Measurements from ENCODE around the gene GPSM3.
"Not testable (repeated sequence)": the region's sequence is repeated elsewhere in the genome, so short reads cannot be mapped to it uniquely, and the experiment has no call there.

The GPSM3 gene, protein sequence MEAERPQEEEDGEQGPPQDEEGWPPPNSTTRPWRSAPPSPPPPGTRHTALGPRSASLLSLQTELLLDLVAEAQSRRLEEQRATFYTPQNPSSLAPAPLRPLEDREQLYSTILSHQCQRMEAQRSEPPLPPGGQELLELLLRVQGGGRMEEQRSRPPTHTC

DNA sequence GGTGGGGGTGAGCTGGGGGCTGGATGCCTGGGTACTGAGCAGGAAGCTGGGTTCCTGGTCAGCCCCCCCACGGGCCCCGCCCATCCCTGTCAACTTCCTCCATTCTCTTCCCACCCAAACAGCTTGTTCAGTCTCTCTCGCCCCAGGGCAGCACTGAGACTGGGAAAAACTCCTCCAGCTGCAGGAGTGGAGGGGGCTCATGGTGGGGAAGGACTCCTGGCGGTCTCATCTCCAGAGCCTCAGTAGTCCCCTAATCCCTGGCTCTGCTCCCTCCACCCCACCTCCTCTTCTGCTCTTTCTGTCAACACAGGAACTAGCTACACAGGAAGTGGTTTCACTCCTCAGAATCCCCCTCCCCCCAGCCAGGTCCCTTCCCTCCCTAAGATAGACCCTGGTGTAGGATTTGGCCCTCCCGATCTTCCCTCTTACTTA, at the start of gene GPSM3:
TSS of gene GPSM3 (minus strand) at position 36 of the 432 bp plus-strand sequence. CDS start 130 bp downstream, outside the sequence.
- DNase-seq (ENCODE audit: insufficient read length, low spot score): no peak
- FAIRE-seq: peak; percentile 97

DNA sequence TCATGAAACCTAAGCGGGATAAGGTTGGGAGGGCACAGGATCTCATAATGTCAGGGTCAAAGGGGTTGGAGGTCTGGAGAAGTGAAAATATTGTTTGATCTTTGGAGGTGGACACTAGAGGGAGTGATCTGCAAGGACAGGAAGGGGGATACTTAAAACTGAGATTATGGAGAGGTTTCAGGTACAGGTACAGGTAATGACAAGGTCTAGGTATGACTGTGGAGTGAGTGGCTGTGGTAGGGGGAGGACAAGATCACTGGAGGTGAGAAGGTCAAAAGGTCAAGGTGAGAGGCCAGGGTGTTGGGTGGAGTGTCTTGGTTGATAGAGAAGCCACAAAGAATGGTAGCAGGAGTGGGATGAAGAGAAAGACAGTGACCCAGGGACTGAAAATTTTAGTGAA, 48.2 kb upstream of the GPSM3 start:
- no peak for DNase-seq (ENCODE audit: insufficient read length, low spot score)
- FAIRE-seq: no peak

DNA sequence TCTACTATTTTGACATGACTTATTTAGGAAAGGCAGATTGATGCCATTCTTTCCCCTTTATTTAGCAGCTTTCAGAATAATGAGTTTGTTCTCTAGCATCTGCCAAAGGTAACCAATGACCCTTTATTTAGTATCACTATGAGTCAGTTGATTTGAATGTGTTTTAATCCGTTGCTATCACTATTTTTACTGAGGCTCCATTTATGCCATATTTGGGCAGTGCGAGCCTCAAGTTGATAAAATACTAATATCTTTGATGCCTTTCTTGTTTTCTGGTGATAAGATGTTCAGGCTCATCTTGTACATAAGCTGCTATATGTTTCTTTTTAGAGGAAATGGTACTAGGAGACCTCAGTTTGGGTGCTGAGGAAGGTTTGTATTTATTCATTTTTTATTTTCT, 47.0 kb upstream of the GPSM3 start:
- DNase-seq (ENCODE audit: insufficient read length, low spot score) (no peak), FAIRE-seq (no peak)

DNA sequence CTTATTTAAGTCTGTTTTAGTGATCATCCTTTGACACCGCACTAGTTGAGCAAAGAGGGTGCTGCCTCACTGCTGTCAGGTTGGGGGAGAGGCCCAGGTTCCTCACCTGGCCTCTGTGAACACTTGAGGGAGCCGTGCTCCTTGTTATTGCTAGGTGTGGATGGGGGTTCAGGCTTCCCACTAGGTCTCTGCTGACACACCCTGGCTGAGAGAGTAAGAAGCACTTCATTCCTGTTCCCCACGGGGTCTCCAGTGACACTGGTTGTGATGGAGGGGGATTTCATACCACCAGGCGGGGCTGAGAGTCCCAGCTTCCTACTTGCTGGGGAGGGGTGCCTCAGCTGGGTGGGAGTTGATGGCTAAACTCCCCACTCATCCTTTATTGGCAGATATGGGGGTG, 42.5 kb upstream of the GPSM3 start:
- FAIRE-seq (no peak), DNase-seq (ENCODE audit: insufficient read length, low spot score) (no peak)

DNA sequence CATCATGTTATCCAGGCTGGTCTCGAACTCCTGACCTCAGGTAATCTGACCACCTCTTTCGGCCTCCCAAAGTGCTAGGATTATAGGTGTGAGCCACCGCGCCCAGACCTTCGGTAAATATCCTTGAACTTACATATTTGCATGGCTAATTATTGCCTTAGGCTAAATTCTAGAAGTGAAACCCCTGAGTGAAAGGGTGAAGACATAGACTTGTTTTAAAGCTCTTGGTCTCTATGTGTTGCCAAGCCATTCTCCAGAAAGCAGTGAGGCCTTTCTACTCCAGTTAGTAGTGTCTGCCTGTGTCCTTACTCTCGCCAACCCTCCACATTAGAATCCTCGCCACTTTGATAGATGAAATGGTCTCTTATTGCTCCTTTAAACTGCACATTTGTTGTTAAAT, 34.0 kb upstream of the GPSM3 start:
- no peak for DNase-seq (ENCODE audit: insufficient read length, low spot score)
- FAIRE-seq: no peak

DNA sequence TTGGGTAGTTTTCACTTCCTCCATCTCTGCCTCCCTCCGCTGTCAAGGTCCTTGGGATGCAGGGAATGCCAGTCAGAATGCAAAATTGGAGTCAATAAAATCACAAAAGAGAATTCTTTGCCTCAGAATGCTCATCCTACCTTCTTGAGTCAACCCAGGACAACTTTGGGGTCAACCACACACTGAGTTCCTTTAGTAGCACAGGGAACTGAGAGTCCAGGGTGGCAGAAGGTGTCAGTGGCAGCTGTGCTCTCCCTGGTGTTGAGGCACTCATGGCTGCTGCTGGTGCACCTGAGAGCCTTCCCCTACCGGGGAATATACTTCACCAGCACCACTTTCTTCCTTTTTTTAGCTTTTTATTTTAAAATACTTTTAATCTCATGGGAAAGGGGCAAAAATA, 32.3 kb upstream of the GPSM3 start:
- FAIRE-seq: peak; percentile 49
- DNase-seq (ENCODE audit: insufficient read length, low spot score): peak; percentile 25

DNA sequence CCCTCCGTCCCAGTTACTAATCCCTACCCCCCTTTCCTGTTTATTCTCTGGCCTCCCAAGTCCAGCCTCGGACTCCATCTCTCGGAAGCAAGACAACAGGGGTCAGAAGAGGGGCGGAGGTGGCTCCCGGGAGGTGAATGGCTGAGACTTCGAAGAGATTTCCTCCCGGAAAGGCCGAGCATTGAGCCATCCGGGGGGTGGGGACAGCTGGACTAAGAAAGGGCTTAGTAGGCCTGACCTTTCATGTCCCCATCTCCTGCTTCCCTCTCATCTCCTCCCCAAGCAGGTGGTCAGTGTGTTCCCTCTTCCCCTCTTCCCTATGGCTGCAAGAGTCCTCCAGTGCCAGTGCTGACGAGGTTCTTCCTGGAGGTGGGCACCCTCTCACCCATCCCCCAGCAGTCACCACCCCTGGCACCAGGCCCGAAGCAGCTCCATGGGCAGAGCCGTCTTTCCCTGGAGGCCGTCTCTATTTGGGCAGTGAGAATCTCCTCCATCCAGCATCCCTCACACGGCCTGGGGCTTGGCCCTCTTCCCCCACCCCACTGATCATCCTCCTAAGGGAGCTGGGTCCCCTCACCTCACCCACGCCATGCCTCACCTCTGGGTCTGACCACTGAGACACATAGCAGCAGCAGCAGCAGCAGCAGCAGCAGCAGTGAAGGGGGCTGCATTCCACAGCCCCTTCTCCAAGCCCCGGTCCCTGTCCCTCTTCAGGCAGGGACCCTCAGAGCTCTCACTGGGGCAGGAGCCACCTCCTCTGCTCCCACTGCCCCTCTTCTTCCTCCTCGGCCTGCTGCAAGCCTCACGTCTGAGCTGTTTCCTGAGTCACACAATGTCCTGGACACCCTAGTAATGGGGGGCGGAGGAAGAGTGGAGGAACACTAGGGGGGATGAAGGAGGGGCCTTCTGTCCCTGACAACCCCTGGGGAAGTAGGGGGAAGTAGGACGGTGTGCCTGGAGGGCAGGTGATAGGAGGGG, 31.1 kb upstream of the GPSM3 start, which contains the start of gene NOTCH4:
TSS of gene NOTCH4 (minus strand) at position 810 of the 978 bp plus-strand sequence. CDS start at position 671, 139 bp downstream.
- FAIRE-seq (no peak), DNase-seq (ENCODE audit: insufficient read length, low spot score) (no peak)

DNA sequence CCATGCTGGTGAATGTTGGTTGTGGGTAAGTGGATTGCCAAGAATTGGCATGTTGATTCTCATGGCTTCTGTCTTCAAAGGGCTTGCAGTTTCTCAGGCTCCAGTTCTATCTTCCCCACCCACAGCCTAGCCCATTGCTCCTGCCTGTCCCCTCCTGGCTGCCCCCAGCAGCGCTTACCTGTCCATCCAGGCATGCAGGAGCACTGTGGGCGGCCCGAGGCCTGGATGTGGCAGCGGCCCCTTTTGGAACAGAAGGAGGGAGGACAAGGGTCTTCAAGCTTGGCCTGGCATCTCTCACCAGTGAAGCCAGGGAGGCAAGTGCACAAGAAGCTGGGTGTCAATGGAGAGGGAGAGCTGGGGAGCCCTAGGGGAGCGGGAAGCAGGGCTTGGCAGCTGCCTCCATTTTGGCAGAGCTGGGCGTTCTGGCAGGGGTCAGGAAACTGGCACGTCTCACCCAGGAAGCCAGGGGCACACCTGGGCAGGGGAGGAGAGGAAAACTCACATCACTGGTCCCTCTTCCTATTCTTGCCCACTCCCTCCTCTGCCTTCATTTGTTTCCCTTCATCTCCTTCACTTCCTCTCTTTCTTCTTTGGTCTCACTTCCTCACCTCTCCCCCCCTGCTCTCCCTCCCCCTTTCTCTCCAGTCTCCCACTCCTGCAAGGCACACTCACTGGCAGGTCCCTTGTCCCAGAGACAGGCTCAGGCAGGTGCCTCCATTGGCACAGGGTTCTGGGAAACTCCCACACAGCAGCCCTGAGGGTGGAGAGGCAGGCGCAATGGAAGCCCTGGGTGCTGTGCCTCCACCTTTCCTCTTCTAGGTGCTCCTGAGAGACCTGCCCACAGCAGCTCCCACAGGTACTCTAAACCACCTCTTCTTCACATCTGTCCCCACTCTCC, 30.1 kb upstream of the GPSM3 start:
- DNase-seq (ENCODE audit: insufficient read length, low spot score) (no peak), FAIRE-seq (no peak)

DNA sequence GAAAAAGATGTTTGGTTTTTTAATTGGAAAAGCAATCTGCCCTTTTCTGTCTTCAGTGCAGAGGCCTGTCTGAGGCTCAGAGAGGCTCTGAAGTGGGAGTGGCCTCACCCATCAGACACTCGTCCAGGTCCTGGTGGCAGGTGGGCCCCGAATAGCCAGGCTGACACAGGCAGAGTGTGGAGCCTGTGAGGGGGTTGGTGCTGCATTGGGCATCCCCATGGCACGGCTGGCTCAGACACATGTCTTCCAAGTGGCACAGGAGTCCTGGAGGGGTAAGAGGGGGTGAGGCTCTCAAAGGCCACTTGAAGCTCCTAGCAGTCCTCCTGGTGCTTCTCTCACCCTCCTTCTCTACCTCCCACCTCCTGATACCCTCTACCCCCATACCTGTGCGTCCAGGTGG, 27.6 kb upstream of the GPSM3 start:
- DNase-seq (ENCODE audit: insufficient read length, low spot score) (no peak), FAIRE-seq (no peak)

DNA sequence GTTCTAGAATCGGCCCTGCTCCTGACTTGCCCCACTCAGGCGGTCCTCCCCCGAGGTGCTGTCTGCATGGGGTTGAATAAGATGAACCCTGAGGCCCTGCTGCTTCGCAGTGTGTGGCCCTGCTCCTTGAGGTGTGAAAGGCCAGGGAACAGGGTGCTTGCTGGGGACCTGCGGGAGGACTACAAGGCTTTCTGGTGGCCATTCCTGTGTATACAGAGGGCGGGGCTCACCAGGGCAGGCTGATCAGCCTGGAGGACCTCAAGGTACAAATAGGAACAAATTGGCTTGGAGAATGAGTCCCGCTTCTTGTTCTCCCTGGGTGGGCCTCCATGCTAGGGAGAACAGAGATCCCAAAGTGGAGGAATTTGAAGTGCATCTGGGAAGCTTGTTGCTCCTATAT, 25.7 kb upstream of the GPSM3 start:
- DNase-seq (ENCODE audit: insufficient read length, low spot score) (no peak), FAIRE-seq (no peak)

DNA sequence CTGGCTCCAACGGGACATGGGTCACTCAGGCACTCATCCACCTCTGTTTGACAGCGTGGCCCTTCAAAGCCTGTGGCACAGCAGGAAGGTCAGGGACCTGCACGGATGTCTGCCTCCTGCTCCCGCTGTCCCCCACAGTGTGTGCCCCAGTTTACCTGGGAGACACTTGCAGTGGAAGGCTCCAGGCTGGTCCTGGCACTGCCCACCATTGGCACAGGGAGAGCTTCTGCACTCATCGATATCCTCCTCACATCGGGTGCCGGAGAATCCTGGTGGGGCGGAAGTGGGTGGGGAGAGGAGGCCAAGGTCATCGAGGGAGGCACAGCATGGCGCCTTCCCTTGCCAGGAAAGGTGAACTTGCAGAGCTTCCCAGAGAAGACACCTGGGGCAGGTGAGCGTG, 24.6 kb upstream of the GPSM3 start:
- FAIRE-seq (no peak), DNase-seq (ENCODE audit: insufficient read length, low spot score) (no peak)

DNA sequence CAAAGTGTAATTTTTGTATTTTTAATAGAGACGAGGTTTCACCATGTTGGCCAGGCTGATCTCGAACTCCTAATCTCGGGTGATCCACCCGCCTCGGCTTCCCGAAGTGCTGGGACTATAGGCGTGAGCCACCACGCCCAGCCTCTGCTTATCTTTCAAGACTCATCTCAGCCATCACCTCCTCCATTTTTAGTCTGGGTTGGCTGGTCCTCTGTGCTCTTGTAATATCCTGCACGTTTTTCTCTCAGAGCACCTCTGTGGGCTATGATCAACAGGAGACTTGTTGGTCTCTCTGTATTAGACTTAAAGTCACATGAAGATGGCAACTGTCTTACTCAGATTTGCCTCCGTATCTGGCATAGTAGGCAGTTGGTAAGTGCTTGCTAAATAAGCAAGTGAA, 23.8 kb upstream of the GPSM3 start:
- DNase-seq (ENCODE audit: insufficient read length, low spot score) (no peak), FAIRE-seq (no peak)

DNA sequence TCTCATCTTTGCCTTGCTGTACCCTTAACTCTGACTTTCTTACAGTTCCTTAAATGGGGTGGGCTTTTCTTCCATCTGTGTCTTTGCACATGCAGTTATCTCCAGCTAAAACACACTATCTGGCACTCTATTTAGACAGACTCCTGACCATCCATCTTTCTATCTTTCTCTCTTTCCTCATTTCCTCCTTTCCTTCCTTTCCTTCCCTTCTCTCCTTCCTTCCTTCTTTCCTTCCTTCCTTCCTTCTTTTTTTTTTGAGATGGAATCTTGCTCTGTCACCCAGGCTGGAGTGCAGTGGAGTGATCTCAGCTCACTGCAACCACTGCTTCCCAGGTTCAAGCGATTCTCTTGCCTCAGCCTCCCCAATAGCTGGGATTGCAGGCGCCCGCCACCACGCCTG, 23.2 kb upstream of the GPSM3 start:
- no peak for FAIRE-seq
- no peak for DNase-seq (ENCODE audit: insufficient read length, low spot score)

DNA sequence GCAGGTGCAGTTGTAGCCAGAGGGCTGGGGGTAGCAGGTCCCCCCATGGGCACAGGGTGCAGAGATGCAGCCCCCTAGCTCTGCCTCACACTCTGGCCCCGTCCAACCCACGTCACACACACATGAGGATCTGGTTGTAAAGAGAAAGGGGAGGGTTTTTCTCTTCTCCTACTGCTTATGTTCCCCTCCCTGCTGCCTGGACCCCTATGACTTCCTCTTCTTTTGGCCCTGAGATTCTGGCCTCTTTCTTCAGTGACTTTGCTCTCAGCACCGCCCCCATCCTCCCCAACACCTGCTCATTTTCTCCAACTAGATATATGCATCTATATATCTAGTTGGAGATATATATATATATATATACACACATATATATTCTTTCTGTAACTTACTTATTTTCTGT, 21.7 kb upstream of the GPSM3 start:
- no peak for FAIRE-seq
- DNase-seq (ENCODE audit: insufficient read length, low spot score): no peak

DNA sequence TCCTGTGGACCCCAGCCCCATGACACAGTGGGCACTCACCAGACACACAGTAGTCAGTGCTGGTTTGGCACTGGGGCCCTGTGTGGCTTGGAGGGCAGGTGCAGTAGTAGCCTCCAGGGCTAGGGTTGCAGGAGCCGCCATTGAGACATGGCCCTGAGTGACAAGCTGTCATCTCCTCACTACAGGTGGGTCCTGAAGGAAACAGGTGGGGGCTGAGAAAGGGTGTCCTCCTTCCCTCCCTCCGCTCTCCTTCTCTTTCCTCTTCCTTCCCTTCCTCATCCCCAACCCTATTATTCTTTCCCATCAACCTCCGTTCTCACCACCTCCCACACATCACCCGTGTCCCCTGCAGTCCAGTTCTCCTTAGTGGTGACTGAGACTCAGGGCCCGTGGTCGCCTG, 21.2 kb upstream of the GPSM3 start:
- FAIRE-seq (no peak), DNase-seq (ENCODE audit: insufficient read length, low spot score) (no peak)

DNA sequence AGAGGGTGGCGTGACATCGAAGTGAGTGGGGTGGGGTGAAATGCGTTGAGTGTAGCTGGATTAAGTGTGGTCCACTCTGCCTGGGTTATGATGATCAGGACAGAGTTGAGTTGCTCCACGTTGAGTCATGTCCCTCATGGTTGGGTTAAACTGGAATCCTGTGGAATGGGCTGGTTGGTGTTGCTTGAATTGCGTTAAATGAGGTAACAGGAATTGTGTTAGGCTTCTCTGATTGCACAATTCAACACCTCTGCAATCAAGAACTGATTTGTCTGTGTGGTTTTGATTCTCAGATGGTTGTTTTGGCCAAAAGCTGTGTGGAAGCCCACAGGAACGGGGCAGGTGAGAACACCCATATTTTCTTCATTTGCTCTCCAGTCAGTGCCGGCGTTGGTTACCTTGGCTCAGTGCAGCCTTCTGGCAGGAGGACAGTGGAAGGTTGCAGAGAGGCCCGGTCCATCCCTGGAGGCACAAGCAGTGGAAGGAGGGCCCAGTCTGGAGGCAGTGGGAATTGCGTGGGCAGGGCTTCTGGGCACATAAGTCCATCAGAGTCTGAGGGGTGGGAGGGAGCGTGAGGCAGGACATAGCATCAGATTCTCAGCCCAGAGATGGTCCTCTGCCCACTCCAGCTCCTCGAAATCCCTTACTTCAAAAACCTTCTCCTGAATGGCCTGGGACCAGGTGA, 19.8 kb upstream of the GPSM3 start:
- FAIRE-seq (no peak), DNase-seq (ENCODE audit: insufficient read length, low spot score) (no peak)

DNA sequence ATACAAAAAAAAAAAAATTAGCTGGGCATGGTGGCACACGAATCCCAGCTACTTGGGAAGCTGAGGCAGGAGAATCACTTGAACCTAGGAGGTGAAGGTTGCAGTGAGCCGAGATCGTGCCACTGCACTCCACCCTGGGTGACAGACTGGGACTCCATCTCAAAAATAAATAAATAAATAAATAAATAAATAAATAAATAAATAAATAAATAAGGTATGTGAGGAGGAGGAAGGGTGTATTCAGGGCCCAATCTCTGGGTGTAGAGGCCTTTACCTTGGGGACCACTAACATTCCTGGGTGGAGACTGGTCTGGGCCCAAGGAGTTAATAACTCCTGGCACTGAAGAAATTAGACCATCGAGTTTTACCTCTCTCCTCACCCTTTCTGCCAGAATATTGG, 19.0 kb upstream of the GPSM3 start:
- FAIRE-seq; DNase-seq (ENCODE audit: insufficient read length, low spot score): not testable (repeated sequence)

DNA sequence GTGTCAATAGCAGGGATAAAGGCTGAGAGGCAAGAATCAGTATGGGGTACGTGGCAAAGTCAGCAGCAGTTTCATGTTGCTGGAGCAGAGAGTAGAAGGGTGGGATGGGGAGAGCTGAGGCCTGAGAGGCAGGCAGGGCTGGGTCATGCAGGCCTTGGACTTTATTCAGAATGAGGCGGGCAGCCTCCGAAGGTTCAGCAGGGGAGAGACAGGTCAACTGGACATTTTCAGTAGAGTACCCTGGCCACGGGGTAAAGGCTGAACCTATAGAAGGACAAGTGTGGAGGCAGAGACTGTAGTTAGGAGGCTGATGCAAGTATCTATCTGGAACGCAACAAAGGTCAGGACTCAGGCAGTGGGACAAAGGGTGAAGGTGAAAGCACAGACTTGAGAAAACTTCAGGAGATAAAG, 17.8 kb upstream of the GPSM3 start:
- no peak for DNase-seq (ENCODE audit: insufficient read length, low spot score)
- FAIRE-seq: no peak

DNA sequence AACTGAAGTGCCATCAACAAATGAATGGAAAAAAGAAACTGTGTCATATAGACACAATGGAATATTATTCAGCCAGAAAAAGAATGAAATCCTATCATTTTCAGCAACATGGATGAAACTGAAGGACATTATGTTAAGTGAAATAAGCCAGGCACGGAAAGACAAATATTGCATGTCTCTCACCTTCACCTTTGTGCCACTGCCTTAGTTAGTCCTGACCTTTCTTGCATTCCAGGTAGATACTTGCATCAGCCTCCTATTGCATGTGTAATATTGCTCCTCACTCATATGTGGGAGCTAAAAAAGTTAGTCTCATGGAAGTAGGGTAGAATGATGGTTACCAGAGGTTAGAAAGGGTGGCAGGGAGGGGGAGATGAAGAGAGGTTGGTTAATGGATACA, 16.6 kb upstream of the GPSM3 start:
- FAIRE-seq: no peak
- DNase-seq (ENCODE audit: insufficient read length, low spot score): no peak

DNA sequence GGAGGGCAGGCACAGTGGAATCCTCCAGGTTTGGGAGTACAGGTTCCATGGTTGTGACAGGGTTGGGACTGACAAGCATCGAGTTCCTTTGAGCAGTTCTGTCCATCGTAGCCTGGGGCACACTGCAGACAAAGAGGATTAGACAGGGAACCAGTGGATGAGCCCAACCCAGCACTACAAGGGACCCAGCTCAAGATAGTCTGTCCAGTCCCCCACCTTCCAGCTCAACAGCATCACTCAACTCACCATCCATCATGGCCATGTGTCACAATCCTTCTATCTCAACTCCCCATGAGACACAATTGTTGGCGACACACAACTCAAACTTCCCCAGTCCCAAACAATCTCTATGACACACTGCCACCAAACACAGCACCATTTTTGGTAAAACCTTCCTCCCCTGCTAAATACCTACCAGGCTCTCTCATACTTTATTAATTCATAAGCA, 11.8 kb upstream of the GPSM3 start:
- DNase-seq (ENCODE audit: insufficient read length, low spot score) (no peak), FAIRE-seq (no peak)

All from GM19239 (cell line).